NCI-H82 treated with DMSO at 0.1 percent for 48 hours (cell line): Measurements from ENCODE around the gene YEATS4.

ENCODE experiments used
- DNase-seq: peaks from one replicate; lab custom pipeline; 2025; ENCODE audit not compliant: unreplicated experiment; lab: John Stamatoyannopoulos, UW

Gene YEATS4

GRCh38 chr12:69430942-69431590, 71.5 kb downstream of the YEATS4 start:
- no peak for DNase-seq

- DNase-seq: no peak
These were observed 72.2 kb downstream of the YEATS4 start for GRCh38 chr12:69431591-69432222.

GRCh38 chr12:69433653-69434052, 74.1 kb downstream of the YEATS4 start:
- no peak for DNase-seq

DNA sequence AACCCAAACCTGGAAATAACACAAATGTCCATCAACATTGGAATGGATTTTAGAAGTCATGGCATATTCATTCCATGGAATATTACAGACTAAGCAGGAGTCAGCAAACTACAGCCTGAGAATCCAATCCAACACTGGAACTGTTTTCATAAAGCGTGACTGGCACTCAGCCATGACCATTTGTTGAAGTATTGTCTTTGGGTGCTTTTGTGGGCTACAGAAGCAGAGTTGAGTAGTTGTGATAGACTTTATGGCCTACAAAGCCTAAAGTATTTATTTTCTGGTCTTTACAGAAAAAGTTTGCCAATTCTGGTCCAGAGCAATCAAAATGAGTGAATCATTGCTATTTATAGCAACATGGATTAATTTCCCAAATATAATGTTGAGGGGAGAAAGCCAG, 76.1 kb downstream of the YEATS4 start:
- DNase-seq: no peak

GRCh38 chr12:69437073-69437472, 77.5 kb downstream of the YEATS4 start:
- DNase-seq: no peak

GRCh38 chr12:69438539-69438938, 79.0 kb downstream of the YEATS4 start:
- no peak for DNase-seq

DNA sequence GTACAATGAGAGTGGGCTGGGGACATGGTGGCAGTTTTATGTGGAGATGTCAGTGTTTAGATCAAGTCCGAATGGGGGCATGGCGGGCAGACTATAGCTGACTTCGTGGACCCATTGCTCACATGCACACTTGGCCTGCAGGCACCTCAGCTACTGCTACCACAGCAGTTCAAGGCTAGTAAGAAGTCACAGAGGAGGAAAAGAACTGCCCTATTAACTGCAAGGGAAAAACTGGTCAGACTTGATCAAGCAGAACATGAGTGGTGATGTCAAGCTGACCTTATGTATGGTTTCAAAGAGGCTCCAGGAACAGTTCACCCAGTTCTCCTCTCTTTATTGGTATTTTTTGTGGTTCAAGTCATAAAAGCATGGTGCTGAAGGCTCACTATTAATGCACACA, 80.5 kb downstream of the YEATS4 start:
- DNase-seq: no peak
